GM12873 (cell line): ENCODE measurements around the gene SCFD2.

ENCODE experiments used
- TF ChIP-seq, protein P1 (sequence below): IDR thresholded peaks from 2 replicates; pipeline ENCODE4 v1.5.1; 2012; ENCODE audit warnings: low read depth, mild to moderate bottlenecking, moderate library complexity, low read length, control low read depth; ENCODE audit not compliant: insufficient read depth; ENCODE audit errors: missing control alignments

Gene SCFD2

DNA sequence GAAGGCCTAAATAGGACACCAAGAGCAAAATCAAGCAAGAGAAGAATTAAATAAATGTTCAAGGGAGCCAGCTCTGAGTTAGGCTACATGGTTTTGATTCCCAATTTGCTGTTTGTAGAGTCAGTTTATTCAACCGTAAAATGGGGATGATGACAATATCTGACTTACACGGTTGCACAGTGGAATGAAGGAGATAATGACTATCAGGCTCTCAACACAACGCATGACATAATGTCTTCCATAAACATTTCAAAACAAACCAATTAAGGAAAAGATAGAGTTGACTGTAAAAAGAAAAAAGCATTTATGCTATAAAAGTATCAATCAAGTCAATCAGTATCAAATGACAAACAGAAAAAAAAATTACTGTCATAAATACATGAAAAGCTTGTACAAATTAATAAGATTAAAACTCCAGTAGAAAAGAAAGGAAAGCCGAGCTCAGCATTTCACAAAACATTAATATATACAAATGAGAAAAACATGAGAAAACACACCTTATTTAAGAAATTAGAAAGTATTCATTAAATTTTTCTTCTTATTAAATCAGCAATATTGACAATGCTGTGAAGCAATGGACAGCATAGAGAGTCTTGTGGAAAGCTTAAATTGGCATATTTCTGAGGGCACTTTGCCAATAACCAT, 179.0 kb downstream of the SCFD2 start:
- TF ChIP-seq, protein P1, sequence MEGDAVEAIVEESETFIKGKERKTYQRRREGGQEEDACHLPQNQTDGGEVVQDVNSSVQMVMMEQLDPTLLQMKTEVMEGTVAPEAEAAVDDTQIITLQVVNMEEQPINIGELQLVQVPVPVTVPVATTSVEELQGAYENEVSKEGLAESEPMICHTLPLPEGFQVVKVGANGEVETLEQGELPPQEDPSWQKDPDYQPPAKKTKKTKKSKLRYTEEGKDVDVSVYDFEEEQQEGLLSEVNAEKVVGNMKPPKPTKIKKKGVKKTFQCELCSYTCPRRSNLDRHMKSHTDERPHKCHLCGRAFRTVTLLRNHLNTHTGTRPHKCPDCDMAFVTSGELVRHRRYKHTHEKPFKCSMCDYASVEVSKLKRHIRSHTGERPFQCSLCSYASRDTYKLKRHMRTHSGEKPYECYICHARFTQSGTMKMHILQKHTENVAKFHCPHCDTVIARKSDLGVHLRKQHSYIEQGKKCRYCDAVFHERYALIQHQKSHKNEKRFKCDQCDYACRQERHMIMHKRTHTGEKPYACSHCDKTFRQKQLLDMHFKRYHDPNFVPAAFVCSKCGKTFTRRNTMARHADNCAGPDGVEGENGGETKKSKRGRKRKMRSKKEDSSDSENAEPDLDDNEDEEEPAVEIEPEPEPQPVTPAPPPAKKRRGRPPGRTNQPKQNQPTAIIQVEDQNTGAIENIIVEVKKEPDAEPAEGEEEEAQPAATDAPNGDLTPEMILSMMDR: no peak

DNA sequence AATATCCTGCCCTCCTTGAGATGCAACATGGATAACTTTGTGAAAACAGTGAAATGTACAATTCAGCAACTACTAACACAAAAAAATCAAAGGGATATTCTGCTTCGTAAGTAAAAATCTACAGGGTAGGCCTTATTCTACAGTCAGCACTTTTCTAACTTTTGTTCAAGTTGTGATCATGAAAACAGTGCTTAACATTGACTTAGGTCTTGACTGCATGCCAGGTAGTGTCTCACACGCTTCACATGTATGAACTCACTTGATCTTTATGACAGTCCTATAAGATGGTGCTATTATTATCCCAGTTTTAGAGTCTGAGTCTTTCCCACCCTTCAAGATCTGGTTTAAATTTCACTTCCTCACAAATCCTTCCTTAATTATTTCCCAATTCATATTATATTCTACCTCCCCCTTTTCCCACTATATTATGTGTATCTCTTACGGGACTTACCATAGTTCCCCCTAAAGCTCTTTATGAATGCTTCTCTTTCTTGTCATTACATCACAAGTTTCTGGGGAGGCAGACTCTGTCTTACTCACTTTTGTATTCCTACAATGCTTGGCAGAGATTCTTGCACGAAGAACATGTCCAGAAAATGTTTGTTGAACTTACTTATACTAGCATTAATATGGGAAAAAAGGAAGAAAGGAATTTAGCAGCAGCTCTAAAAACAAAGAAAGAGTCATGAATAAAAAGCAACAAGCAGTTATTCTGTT, 179.8 kb downstream of the SCFD2 start:
- TF ChIP-seq, protein P1: no peak

DNA sequence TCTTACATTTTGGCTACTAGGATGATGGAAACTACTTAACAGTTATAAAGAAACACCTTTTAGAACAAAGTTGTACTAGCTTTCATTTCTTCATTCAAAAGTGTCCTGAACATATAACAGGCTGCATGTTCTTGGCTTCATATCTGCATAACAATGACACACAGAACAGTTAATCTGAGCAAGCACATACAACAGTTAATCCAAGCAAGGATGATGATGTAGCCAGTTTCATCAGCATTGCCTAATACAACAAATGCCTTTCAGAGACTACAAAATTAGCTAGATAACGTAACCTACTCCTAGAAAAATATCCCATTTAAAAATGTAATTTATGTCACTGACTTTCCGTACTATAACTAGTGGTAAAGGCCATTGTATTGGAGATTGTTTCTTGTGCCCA, 182.1 kb downstream of the SCFD2 start:
- TF ChIP-seq, protein P1: no peak

DNA sequence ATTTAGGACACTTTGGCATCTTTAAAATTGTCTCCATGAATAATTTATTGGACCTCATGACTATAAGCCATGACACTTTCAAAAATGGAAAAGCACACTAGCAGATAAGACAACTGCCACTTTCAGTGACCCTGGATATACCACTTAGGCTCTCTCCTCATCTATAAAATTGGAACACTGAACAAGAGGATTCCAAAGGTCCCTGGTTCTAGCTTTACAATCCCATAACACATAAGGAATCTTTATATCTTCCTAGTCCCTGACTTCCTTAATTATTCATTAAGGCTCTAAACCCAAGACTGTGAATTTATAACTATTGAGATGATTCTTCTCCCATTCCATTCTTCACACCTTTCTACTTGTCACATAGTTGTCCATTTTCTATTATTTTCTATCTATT, 190.2 kb downstream of the SCFD2 start:
- TF ChIP-seq, protein P1: no peak

DNA sequence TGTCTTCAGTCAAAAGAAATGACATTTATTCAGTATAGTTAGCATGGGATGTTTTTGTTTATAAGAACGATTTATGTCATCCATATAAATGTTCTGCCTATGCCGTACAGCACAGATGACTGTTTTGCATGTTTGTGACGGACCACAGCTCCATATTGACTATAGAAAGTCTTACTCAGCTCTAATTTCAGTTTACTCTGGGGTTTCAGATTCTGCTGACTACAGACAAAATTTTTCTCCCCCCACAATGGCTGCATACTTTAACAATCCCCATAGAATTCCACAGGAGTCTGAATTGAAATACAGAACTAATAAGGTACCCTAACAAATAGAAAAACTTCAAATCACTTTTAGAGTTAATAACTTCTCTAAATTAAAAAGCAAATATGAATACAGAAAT, 191.0 kb downstream of the SCFD2 start:
- TF ChIP-seq, protein P1: no peak

DNA sequence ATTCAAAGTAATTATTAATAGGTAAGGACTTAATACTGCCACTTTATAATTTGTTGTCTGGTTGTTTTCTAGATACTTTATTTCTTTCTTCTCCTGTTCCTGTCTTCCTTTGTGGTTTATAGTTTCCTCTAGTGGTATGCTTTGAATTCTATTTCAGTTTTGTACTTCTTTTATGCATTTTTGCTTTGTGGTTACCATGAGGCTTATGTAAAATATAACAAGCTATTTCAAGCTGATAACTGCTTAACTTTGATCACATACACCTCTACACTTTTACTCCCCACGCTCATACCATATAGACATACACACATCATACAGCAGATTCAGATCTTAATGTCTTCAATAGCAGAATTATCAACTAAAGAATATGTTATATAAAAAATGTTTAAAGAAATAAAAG, 192.3 kb downstream of the SCFD2 start:
- TF ChIP-seq, protein P1: no peak

DNA sequence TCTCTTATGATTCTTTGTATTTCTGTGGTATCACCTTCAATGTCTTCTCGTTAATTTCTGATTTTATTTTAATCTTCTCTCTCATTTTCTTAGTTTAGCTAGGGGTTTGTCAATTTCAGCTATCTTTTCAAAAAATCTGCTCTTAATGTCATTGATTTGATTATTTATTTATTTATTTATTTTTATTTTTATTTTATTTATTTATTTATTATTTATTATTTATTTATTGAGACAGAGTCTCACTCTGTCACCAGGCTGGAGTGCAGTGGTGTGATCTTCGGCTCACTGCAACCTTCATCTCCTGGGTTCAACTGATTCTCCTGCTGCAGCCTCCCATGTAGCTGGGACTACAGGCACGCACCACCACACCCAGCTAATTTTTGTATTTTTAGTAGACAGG, 194.1 kb downstream of the SCFD2 start:
- TF ChIP-seq, protein P1: no peak
